Activated naive CD4-positive, alpha-beta T cell treated with anti-CD3 and anti-CD28 coated beads, Interleukin-2, amount 50 U/mL, for 72 hours (primary cell): Measurements from ENCODE around the gene FLT4. TPM values are rescaled to one million over a fixed set of nuclear protein-coding genes. Genes with fewer than 3 reads are reported as not detected.
A peak's percentile ranks its signal among the peaks of the same experiment; 100 is the strongest.

Experiments
- ATAC-seq, 2 donors: fragments of 150-1000 bp; cut with Tn5 transposase; 2 replicates each; pipeline ENCODE4 v1.10.0; 2021; ENCODE audit warnings: mild to moderate bottlenecking in 2 of 2, moderate library complexity in 2 of 2
- DNase-seq, 2 donors: peaks; one replicate each; pipeline ENCODE4 v3.0.0; 2021 to 2022; ENCODE audit warnings: low spot score in 2 of 2
- H3K27ac Mint-ChIP-seq, 2 donors: one replicate each; pipeline ENCODE4 v1.8.0; 2022; ENCODE audit warnings: mild to moderate bottlenecking in 2 of 2, mixed read lengths in 2 of 2
- H3K36me3 Mint-ChIP-seq, 2 donors: one replicate each; pipeline ENCODE4 v1.8.0; 2022; ENCODE audit warnings: mixed read lengths in 2 of 2
- H3K9me3 Mint-ChIP-seq, 2 donors: one replicate each; pipeline ENCODE4 v1.8.0; 2022; ENCODE audit warnings: mixed read lengths in 2 of 2
- total RNA-seq, 2 donors: library from RNA; stranded (reverse); gene quantifications; one replicate each; pipeline ENCODE4 v1.2.3, GENCODE V29; 2022

The FLT4 gene
- total RNA-seq, 2 donors from 2014 or later = 0.98 to 2.6 TPM

GRCh38 chr5:180607861-180608571, 41.4 kb downstream of the FLT4 start:
- Mint-ChIP-seq H3K9me3 (no peaks in the 10 kb centered on the region), H3K27ac (no peak overlapping the region), H3K36me3 (no peaks in the 10 kb centered on the region)
- no peak for ATAC-seq
- DNase-seq = no peak

GRCh38 chr5:180606215-180606785, 43.1 kb downstream of the FLT4 start:
- peak in 1 of 2 donors; percentile 43 for ATAC-seq
- H3K9me3 Mint-ChIP-seq = no peaks in the 10 kb centered on the region
- DNase-seq = no peak
- no peaks in the 10 kb centered on the region for H3K36me3 Mint-ChIP-seq
- H3K27ac Mint-ChIP-seq = no peak overlapping the region

GRCh38 chr5:180605554-180606214, 43.7 kb downstream of the FLT4 start:
- no peaks in the 10 kb centered on the region for H3K36me3 Mint-ChIP-seq
- DNase-seq (peak in 1 of 2 donors; percentile 71), ATAC-seq (peak; percentile 56 to 72)
- H3K27ac Mint-ChIP-seq = no peak overlapping the region
- H3K9me3 Mint-ChIP-seq = no peaks in the 10 kb centered on the region

- no peaks in the 10 kb centered on the region for H3K36me3 Mint-ChIP-seq
- ATAC-seq (no peak), DNase-seq (no peak)
- no peaks in the 10 kb centered on the region for H3K9me3 Mint-ChIP-seq
- no peak overlapping the region for H3K27ac Mint-ChIP-seq
These were observed 45.1 kb downstream of the FLT4 start for GRCh38 chr5:180604271-180604670.

- no peak for DNase-seq
- no peaks in the 10 kb centered on the region for H3K9me3 Mint-ChIP-seq
- no peak for ATAC-seq
- H3K27ac Mint-ChIP-seq = no peak overlapping the region
- H3K36me3 Mint-ChIP-seq = no peaks in the 10 kb centered on the region
These were observed 46.3 kb downstream of the FLT4 start for GRCh38 chr5:180603076-180603594.

- no peaks in the 10 kb centered on the region for H3K36me3 Mint-ChIP-seq
- no peaks in the 10 kb centered on the region for H3K9me3 Mint-ChIP-seq
- DNase-seq (no peak), ATAC-seq (no peak)
- no peak overlapping the region for H3K27ac Mint-ChIP-seq
These were observed 46.8 kb downstream of the FLT4 start for GRCh38 chr5:180602481-180603075.

- DNase-seq (peak in 1 of 2 donors; percentile 50), ATAC-seq (no peak)
- Mint-ChIP-seq H3K27ac (no peak overlapping the region), H3K9me3 (no peaks in the 10 kb centered on the region), H3K36me3 (no peaks in the 10 kb centered on the region)
These were observed 47.6 kb downstream of the FLT4 start for GRCh38 chr5:180601591-180602480.

GRCh38 chr5:180600554-180601041, 48.8 kb downstream of the FLT4 start:
- H3K36me3 Mint-ChIP-seq = no peaks in the 10 kb centered on the region
- H3K27ac Mint-ChIP-seq = no peak overlapping the region
- H3K9me3 Mint-ChIP-seq = no peaks in the 10 kb centered on the region
- no peak for ATAC-seq
- DNase-seq = no peak

- H3K27ac Mint-ChIP-seq = peak overlapping the region in 1 of 2 donors; percentile 62
- ATAC-seq (no peak), DNase-seq (no peak)
- no peaks in the 10 kb centered on the region for H3K9me3 Mint-ChIP-seq
- H3K36me3 Mint-ChIP-seq = no peaks in the 10 kb centered on the region
These were observed 49.3 kb downstream of the FLT4 start for GRCh38 chr5:180599981-180600553.

- ATAC-seq (no peak), DNase-seq (no peak)
- Mint-ChIP-seq H3K9me3 (no peaks in the 10 kb centered on the region), H3K27ac (no peak overlapping the region), H3K36me3 (no peaks in the 10 kb centered on the region)
These were observed 49.8 kb downstream of the FLT4 start for GRCh38 chr5:180599590-180599914.

GRCh38 chr5:180598797-180599589, 50.4 kb downstream of the FLT4 start:
- DNase-seq = no peak
- Mint-ChIP-seq H3K36me3 (no peaks in the 10 kb centered on the region), H3K27ac (no peak overlapping the region), H3K9me3 (no peaks in the 10 kb centered on the region)
- no peak for ATAC-seq

- no peak for DNase-seq
- Mint-ChIP-seq H3K9me3 (no peaks in the 10 kb centered on the region), H3K27ac (no peak overlapping the region), H3K36me3 (no peaks in the 10 kb centered on the region)
- ATAC-seq = no peak
These were observed 51.1 kb downstream of the FLT4 start for GRCh38 chr5:180598316-180598701.

- H3K27ac Mint-ChIP-seq = no peak overlapping the region
- peaks cover 0 to 5% of the 10 kb centered on the region in 2 donors for H3K36me3 Mint-ChIP-seq
- DNase-seq (no peak), ATAC-seq (no peak)
- no peaks in the 10 kb centered on the region for H3K9me3 Mint-ChIP-seq
These were observed 52.6 kb downstream of the FLT4 start for GRCh38 chr5:180596668-180597231.

- ATAC-seq (no peak), DNase-seq (no peak)
- H3K9me3 Mint-ChIP-seq = no peaks in the 10 kb centered on the region
- H3K36me3 Mint-ChIP-seq = peaks cover 0 to 5% of the 10 kb centered on the region in 2 donors
- no peak overlapping the region for H3K27ac Mint-ChIP-seq
These were observed 53.2 kb downstream of the FLT4 start for GRCh38 chr5:180596115-180596667.
